Hepatocyte (in vitro differentiated cells): ENCODE results near the gene CARS1.

Source experiments
- EZH2phosphoT487 ChIP-seq: fragments of 200-600 bp; sonication (generic); IDR thresholded peaks from one replicate; pipeline ENCODE4 v1.6.1; 2018; ENCODE audit warnings: antibody characterized with exemption, mild to moderate bottlenecking, low read depth, moderate library complexity; ENCODE audit not compliant: unreplicated experiment, severe bottlenecking
- TF ChIP-seq, protein P1 (sequence below): fragments of 200-600 bp; sonication (generic); IDR thresholded peaks from 2 replicates; pipeline ENCODE4 v1.5.1; 2016; ENCODE audit warnings: antibody characterized with exemption, mild to moderate bottlenecking; ENCODE audit not compliant: poor library complexity

DNA sequence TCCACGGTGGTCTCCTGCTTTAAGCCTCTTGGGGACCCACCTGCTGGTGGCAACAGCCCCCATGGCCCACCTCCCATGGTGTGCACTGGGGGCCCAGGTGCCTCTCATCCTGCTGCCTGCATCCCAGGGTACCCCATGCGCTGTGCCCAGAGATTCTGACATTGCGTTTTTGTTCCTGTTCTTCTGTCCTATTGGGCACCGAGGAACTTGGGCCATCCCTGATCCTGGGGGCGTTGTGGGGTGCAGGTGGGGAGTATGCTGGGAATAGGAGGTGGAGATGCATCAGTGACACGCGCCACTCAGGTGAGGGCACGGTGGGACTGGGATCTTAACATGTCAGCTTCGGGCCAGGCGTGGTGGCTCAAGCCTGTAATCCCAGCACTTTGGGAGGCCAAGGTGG, 52.7 kb downstream of the CARS1 start:
- TF ChIP-seq, protein P1, sequence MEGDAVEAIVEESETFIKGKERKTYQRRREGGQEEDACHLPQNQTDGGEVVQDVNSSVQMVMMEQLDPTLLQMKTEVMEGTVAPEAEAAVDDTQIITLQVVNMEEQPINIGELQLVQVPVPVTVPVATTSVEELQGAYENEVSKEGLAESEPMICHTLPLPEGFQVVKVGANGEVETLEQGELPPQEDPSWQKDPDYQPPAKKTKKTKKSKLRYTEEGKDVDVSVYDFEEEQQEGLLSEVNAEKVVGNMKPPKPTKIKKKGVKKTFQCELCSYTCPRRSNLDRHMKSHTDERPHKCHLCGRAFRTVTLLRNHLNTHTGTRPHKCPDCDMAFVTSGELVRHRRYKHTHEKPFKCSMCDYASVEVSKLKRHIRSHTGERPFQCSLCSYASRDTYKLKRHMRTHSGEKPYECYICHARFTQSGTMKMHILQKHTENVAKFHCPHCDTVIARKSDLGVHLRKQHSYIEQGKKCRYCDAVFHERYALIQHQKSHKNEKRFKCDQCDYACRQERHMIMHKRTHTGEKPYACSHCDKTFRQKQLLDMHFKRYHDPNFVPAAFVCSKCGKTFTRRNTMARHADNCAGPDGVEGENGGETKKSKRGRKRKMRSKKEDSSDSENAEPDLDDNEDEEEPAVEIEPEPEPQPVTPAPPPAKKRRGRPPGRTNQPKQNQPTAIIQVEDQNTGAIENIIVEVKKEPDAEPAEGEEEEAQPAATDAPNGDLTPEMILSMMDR: no peak
- TF ChIP-seq EZH2phosphoT487: no peak
